ENCODE measurements around the gene SLC15A4.
"Not testable (repeated sequence)": the region's sequence is repeated elsewhere in the genome, so short reads cannot be mapped to it uniquely, and the experiment has no call there.

Gene SLC15A4

DNA sequence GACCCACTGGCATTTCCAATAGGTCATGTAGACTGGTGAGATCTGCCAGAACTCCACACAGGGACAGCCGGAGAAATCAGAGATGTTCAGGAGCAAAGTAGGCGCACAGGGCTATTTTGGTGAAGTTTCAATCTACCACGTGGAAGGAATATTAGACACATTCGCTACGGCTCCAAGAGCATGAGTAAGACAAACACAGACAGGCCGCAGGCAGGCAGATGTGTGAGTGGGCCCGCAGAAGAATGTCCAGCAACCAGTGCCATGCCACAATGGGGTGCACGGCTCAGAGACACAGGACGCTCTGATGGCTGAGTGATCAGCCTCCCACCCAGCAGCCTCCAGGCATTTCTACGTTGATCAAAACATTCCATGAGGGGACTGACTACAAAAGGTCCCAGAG lies 10.4 kb downstream of the SLC15A4 start:
- DNase-seq: no peak

DNA sequence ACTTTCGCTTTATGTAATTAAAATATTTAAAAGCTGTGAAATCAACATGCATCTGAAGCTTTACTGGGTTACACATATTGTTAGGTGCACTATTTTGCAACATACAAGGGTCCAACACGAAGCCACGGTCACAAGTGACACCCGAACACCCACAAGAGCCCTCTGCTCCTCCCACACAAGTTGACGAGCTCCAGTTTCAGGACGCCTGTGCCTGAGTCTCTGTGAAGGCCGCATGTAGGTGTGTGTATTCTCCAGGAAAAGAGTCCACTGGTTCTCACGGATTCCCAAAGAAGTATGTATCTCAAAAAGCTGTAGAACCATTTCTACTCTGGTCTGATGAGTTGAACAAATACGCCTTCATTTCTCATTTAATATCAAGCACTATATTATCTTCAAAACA lies 12.0 kb downstream of the SLC15A4 start:
- no peak for DNase-seq

DNA sequence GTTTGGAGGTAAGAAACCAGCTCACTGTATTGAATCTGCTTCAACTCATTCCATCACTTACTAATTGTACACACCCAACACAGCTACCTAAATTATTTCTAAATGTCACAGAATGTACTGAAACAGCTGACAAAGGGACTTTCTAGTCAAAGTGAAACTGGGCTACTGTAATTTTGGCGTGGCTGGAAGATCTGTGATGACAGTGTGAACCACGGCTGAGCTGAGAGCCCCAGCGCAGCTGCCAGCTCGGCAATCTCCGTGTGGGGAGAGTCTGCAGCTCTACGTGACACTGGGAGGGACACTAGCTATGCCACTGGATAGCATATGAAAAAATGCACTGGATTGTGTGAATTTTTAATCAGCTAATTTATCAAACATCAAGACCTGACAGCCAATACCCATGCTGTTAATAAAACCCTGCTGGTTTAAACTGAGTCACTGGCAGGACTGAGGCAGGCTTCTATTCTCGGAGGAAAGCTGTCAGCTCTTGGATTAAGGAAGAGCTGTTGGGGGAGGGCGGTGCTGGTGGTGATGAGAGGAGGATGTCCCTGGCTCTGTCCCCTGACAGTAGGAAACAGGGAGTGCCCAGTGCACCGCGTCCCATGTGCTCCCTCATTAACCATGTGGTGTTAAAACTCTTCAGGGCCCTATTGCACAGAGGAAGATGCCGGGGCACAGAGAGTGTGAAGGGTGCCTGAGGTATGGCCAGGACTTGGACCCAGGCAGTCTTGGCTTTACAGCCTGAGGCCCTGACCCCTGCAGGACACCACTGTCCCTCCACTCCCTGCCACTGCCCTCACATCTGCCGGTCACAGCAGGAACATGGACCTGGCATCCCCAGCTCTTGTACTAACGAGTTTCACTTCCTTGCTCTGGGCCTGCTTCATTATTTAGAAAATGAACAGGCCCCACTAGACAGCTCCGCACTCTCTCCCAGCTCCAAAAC lies 13.3 kb downstream of the SLC15A4 start:
- no peak for DNase-seq

DNA sequence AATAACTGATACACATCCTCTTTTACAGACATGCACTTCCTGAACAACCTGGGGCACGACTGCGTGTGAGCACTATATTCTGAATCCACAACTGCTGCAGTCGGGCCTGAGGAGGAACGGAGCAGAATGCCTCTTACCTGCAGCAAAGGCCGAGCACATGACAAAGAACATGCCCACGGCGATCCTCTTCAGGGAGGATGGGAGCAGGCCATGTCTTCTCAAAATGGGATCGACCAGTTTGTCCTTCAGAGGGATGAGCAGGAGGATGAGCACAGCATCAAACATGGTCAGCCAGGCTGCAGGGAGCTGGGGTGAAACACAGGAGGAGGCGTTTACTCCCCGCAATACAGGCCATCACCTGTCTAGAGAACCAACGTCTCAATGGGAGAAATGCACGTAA lies 15.1 kb downstream of the SLC15A4 start:
- no peak for DNase-seq

DNA sequence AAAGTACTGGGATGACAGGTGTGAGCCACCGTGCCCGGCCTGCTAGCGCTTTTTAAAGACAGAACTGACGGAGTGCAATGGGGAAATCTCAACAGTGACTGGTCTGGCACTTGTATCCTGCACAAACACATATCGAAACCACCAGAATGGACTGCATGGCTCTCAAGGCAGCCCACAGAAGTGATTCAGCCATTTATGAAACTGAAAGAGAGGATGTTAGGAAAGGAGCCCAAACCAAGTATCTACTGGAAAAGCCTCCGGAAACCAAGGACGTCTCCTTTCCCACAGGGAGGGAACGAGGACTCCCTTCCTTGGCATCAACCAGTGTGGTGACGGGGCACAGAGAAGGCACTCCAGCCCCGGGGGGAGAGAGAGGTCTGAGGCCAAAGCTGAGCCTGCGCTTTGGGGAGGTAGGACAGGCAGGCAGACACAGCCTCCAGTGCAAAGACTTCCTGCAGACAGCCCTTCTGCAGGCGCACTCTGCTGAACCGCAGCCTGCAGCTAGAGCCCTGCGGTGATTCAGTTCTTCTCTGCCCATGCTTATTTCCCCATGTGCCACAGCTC lies 16.5 kb downstream of the SLC15A4 start:
- DNase-seq: no peak

DNA sequence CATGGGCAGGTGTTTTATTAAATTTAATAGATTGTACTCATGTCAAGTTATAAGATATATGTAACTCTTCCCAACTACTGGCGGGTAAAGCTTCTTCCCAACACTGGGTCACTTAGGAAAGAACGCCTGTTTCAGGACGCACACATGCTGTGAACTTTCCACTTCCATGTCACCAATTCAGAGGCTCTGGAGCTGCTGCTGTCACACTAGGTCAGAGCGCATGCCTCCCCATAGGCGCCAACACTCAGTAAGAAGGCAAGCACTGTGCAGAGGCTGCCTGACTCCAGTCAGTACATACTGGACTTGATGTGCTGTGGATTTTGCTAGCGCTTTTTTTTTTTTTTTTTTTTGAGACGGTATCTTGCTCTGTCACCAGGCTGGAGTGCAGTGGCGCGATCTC lies 17.2 kb downstream of the SLC15A4 start:
- no peak for DNase-seq

DNA sequence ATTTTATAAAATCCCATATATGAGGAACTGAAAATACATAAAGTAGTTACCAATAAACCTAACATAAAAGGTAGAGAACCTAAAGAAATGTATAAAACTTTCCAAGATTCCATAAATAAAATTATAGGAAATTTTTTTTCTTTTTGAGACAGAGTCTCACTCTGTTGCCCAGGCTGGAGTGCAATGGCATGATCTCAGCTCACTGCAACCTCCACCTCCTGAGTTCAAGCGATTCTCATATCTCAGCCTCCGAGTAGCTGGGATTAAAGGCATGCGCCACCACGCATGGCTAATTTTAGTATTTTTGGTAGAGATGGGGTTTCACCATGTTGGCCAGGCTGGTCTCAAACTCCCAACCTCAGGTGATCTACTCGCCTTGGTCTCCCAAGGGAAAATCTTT lies 18.4 kb downstream of the SLC15A4 start:
- not testable (repeated sequence) for DNase-seq

DNA sequence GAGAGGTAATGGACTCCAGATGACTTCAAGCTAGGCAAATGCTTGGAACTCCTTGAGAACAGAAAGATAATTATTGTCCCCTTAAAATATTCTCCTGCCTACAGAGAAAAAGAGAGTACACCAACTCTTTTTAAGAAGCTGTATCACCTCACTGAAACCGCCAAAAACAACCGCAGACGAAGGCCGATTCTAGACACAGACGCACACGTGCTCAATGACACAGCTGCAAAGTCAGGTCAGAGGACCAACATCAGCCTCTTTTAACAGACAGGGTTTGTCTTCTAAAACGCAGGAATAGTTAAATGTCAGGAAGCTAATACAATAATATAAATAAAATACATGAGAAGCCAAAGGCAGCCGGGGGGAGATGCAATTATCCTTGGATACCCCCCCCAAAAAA lies 19.0 kb downstream of the SLC15A4 start:
- no peak for DNase-seq

DNA sequence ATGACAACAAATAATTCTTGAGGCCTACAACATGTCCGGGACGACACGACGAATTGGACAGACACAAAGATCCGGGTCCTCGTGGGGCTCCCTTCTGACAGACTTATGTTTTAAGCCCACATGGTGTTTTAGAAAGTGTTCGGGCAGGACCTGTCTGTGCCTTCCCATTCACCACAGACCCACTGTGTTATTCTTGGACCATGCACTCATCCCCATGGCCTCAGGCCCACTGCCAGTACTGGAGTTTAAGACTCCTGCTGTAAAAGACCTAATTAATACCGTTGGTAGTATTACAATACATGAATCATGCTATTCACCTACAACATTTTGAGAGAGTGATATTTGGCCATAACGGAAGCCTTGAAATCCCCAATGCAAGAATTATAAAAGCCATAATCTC lies 20.0 kb downstream of the SLC15A4 start:
- DNase-seq: no peak

DNA sequence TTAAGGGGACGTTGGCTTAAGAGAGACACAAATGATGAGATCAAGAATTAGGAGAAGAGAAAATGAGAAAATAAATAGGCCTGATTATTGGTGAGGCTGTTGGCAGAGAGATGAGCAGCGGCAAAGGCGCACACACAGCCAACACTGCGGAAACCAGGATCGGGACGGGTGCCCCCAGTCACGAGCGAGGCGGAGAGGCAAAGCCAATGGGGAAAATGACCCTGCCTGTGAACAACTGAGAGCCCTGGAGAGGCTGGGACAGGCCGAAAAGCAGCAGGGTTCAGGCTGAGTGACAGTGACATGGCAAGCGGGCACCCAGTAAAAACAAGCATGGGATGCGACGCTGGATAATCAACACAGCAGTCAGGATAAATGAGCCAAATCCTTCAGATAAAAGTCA lies 21.0 kb downstream of the SLC15A4 start:
- no peak for DNase-seq

DNA sequence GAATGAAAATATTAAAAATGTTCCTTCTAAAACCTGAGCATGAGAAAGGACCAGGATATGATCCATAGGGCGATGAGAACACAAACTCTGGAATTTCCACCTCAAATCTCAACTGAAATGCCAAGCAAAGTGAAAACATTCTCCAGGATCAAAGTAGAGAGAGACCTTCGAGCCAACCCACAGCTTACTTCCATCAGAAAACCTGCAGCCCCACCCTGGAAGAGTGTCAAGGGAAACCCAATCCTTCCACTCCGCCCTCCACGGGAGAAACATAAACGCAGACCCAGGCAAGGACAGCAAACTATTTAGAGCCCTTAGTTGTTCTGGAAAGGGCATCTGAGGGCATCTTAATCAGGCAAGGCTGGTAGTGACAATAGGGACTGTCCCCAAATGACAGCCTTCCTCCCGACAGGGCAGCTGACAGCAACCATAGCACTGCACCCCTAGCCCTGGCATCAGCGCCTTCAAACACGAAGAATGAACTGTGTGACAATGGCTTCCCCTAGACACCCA lies 21.8 kb downstream of the SLC15A4 start:
- no peak for DNase-seq

DNA sequence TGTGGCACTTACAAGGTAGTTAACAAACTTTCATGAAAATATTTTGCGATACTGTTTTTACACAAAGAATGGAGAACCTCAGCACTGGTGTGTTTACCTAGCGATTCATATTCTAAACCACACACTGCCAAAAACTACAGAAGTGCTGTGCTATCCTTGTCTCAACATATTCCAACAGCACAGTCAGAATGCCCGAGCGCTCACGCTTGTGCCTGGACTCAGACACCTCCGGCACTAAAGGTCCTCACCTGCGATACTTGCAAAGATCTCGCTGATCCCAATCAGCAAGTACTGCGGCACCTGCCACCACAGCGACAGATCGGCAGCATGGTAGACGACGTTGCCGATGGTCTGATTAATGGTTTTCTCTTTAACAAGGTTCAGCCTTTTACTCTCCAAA lies 23.2 kb downstream of the SLC15A4 start:
- DNase-seq: no peak

DNA sequence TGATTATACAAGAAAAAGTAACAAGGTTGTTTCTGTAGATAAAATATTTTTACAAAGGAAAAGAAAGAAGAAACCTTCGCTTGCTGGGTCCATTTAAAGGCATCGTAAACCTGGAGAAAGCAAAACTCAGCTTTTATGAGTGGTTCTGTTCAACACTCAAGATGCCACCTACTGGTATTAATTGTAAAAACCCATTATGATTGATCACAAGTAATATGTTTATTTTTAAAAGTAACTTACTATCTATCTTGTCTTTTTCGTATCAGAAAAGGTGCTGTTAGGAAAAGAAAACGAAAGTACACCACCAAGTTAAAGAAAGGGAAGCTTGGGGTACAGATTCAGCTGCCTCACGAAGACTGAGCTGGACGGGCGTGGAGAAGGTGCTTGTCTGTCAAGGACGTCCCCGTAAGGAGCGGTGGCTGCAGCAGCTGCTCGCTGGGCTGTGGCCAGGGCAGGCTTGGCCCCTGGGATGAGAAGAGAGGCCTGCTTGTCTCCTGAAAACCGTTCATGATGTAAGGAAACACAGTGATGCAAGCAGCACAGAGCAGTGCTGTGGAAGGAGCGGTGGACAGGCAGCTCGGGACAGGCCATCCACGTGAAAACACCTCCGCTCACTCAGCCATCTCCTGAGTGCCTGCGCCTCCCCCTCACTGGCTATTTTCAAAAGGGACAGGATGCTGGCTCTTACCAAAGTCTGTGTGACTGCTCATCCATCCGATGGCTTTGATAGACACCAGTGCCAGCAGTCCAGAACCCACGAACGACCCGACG lies 25.0 kb downstream of the SLC15A4 start:
- DNase-seq: no peak

DNA sequence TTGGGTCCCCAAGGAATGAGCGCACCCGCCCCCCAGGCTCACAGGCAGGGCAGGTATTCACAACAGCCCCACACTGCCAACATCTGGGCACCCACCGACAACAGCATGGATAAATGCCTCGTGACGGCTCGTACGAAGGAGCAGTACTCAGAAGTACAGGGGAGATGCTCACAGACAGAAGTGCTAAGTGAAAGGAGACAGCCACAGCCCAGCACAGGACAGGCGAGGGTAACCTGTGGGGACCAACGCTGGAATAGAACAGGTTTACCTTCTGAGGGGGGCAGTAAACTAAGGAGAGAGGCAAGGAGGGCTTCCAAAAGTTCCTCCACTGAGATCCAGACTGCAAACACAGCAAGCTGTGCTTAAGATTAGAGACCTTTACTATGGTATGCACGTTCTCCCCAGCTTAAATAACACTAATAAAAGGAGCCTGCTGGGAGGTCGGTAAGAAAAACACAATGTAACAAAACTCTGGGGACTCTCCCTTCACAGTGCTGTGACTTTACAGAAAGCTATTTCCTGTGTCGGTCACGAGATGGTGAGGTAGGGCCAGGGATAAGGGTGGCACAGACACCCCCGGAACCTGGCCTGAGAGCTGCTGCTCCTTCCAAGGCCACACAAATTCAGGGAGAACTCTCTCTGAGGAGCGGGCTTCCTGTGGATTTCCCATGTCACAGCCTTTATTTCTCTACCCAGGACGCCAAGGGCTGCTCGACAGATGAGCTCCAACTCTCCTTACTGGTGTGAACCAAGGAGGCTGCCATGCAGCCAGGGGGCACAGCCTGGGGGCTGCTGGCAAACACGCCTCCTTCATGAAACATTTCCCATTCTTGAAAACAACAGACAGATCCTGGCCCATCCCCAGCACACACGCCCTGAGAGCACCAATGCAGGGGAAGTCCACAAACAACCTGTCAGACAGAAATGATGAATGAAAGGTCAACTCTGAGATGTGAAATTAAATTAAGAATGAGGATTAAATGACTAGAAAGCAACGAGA lies 26.3 kb downstream of the SLC15A4 start:
- DNase-seq: no peak

DNA sequence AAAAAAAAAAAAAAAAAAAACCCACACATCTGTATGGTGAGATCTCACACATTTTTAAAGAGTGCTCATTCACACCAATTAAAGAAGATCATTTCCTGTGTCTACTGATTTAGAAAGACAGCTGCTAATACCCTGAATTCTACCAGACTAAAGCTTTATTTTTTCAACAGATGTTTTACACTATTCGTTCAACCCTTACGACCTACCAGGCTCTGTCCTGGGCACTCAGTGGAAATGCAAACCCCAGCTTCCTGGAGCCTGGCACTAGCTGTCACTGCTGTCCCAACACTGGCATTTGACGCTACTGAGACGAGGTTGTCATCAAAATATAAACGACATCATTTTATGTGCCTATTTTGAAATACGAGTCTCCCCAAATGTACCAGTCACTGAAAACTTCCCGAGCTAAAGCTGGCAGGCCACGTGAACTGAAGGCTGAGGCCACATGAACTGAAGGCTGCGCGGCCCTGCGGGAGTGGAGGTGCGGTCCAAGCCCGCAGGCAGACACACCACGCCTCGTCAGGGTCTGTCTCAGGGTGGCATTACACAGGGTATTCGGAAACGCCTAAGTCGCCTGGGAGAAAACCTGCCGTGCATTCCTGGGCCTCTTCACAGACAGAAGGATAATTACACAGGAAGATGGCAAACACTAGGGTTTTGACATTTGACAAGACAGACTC lies 27.2 kb downstream of the SLC15A4 start:
- peak; percentile 29 for DNase-seq

DNA sequence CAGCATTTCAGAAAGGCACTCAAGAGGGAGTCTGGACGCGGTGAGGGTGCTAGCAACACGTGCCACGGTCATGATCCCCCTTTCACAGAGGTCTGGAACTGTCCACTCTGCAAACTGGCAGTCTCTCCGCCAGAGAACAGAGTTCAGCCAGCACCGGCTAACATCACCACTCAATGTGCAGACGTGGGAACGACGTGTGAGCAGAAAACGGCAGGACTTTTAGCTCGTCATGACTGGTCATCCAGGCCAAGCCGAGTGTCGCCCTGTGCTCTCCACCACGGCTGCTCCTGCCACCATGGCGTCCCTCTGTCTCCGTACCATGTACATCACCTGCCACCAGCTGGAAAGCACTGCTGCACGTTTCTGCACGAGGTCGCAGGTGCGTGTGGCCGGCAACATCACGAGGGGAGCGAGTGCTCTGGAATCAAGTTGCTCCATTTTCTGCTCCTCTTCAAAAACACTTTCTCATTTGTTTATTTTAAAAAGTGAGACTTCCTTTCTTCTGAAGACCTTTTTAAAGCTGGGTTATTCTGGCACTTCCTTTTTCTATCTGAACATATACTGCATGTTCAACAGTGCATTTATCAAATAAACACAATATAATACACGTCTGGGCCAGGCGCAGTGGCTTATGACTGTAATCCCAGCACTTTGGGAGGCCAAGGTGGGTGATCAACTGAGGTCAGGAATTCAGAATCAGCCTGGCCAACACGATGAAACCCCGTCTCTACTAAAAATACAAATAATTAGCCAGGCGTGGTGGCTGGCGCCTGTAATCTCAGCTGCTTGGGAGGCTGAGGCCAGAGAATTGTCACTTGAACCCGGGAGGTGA lies 28.0 kb downstream of the SLC15A4 start:
- no peak for DNase-seq

DNA sequence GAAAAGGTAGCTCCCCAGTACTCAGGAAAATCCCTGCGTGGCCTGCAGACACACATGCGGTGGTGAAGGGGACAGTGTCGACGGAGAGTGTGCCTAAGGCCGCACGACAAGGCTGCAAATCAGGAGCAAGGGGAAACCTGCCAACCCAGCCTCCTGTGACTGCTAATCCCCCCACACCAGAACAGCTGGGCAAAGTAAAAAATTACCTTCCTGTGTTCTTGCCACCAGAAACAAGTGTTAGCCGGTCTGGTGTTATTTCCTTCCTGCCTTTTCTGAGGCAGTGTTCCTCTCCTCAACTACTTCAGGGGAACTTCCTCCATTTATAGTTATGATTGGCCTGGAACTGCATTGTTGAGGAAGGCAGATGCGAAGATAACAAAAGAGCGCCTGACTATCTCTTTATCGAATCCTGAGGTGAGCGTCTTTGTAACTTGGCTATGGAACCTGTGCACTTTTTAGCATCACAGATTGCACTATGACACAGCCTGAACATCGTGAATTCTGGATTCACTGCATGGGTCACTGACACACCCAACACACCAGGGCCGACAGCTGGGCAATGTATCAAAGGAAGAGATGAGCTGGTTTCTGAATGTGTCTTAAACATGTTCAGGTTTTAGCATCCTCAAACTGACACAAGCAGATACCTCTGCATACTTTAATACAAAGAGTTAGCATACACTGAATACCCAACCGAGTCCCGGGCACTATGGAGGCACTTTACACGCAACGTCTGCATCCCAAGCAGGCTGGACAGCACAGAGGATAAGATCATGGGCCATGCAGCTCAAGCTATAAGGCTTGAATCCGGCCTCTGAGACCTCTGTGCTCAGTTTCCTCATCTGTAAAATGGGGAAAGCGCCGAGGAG lies 28.9 kb downstream of the SLC15A4 start:
- DNase-seq: no peak

DNA sequence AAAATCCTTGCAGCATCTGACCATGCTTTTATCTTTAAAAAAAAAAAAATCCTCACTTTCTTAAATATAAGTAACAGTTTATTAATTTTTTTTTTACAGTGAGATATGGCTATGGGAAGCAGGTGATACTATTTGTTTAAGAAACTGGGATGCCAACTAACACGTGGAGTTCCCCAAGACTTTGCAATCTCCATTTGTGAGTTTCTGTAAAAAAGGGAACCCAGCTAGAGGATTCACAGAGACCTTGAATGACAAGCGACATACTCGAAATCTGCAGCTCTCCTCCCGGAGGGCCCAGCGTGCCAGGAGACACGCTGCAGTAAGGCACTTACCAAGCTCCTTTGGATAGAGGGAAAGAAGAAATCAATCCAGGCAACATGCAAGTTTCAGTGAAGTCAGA lies 30.1 kb downstream of the SLC15A4 start:
- no peak for DNase-seq

DNA sequence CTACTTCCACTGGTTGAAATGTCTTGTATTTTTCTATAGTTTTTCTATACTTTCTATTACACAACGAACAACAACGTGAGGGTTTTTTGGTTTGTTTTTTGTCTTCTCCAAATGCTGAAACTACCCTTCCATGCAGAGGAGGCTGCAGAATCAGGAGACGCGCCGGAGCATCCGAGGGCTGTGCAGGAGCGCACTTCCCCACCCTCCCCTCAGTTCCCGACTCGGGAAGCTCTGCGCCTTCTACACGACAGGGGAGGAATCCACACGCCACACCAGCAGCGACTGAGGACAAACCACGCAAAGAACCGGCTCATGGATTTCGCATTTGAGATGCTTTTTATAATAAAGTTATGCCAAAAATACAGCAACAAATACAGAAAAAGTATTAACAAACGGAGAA lies 30.9 kb downstream of the SLC15A4 start:
- no peak for DNase-seq

DNA sequence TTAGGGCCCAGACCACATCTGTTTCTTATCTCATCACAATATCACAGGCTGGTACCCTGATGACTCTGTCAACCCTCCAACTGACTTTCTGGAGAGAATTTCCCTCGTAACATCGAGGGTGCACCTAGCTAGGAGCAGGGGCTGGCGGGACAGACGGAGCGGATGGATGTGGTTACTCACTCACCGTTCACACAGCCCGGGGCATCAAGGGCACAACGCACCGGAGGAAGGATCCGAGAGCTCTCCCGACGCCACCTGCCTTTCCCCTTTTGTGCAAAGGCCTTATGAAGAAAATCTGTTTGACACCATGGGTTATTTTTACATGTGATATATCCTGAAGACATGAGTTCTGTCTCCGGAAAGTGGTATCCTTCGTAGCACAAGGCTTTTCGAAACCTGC lies 31.4 kb downstream of the SLC15A4 start:
- no peak for DNase-seq

Data from activated gamma-delta T cell (primary cell).